ENCODE results near the gene PHF21A. TPM values are rescaled to one million over a fixed set of nuclear protein-coding genes. Genes with fewer than 3 reads are reported as not detected.
A peak's percentile ranks its signal among the peaks of the same experiment; 100 is the strongest.

Gene PHF21A
- total RNA-seq, 2 experiments from 2014 or later: 23.1 to 56.1 TPM

- TF ChIP-seq CTCF (conservative IDR thresholded peaks at IDR 0.05; ENCODE audit: low read length): no peak
- TF ChIP-seq EZH2phosphoT487 (IDR thresholded peaks at IDR 0.05; ENCODE audit: borderline replicate concordance, low read depth, low read length): no peak
- ChIA-PET POLR2A (interaction anchor here (1.3 kb wide), 1 partner anchor 11 kb away, joined by 3 read pairs; no protein-coding TSS in a partner anchor), CTCF (ENCODE audit: unreplicated experiment) (no interaction called here)
- no peak overlapping the region for H3K4me3 ChIP-seq (ENCODE audit: low read depth, low read length, poor library complexity, severe bottlenecking)
- intact Hi-C loops (cut with micrococcal nuclease; ENCODE audit: unreplicated experiment): no loop called here
- no peaks in the 10 kb centered on the region for H3K9me3 ChIP-seq (ENCODE audit: low read length)
- no peak overlapping the region for H3K27ac ChIP-seq (ENCODE audit: low read depth, low read length, poor library complexity, severe bottlenecking)
- DNase-seq (ENCODE audit: low spot score): no peak
- H3K79me2 ChIP-seq (ENCODE audit: insufficient read depth, low read depth, low read length): no peaks in the 10 kb centered on the region
- no peak overlapping the region for H3K4me2 ChIP-seq (ENCODE audit: low read length)
- no peaks in the 10 kb centered on the region for H3K36me3 ChIP-seq (ENCODE audit: insufficient read depth, low read length)
- H4K20me1 ChIP-seq (ENCODE audit: insufficient read depth, low read length): no peaks in the 10 kb centered on the region
- no TSS peak for BruUV-seq (replicated peaks)
- H2AFZ ChIP-seq (ENCODE audit: low read length): no peak overlapping the region
- no peaks in the 10 kb centered on the region for H3K9me2 ChIP-seq (ENCODE audit: insufficient read depth, low read length)
- H3K4me1 ChIP-seq (ENCODE audit: insufficient read depth, low read length, poor library complexity, severe bottlenecking): peaks cover 45% of the 10 kb centered on the region
Measured at GRCh38 chr11:45924927-45925326, 196.3 kb downstream of the PHF21A start.

DNA sequence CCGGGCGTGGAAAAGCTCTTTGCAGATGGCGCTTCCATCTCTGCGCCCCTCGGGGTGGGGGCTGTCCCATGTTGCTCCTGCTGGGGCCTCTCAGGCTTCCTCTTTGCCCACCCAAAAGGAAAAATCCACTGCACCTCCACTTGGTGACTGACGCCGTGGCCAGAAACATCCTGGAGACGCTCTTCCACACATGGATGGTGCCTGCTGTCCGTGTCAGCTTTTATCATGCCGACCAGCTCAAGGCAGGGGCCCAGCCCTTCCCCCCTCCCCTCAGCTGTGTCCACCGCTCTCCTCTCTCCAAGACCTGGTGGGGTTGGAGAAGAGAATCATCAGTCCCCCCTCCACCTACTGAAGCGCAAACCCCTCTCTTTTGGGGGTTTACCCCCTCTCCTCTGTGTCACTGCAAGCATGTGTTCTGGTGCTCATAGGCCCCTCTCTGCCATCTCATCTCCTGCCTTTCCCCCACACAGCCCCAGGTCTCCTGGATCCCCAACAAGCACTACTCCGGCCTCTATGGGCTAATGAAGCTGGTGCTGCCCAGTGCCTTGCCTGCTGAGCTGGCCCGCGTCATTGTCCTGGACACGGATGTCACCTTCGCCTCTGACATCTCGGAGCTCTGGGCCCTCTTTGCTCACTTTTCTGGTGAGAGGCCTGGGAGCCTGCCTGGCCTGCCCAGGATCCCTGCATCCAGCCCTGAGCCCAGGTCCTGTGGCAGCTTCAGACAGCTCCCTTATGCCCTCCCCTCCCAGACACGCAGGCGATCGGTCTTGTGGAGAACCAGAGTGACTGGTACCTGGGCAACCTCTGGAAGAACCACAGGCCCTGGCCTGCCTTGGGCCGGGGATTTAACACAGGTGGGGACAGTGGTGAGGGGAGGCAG lies 197.0 kb downstream of the PHF21A start:
- no peak for TF ChIP-seq CTCF (conservative IDR thresholded peaks at IDR 0.05; ENCODE audit: low read length)
- no peak for TF ChIP-seq EZH2phosphoT487 (IDR thresholded peaks at IDR 0.05; ENCODE audit: borderline replicate concordance, low read depth, low read length)
- no peak overlapping the region for H2AFZ ChIP-seq (ENCODE audit: low read length)
- H3K79me2 ChIP-seq (ENCODE audit: insufficient read depth, low read depth, low read length): no peaks in the 10 kb centered on the region
- no peak for DNase-seq (ENCODE audit: low spot score)
- H4K20me1 ChIP-seq (ENCODE audit: insufficient read depth, low read length): no peaks in the 10 kb centered on the region
- H3K36me3 ChIP-seq (ENCODE audit: insufficient read depth, low read length): no peaks in the 10 kb centered on the region
- intact Hi-C loops (cut with micrococcal nuclease; ENCODE audit: unreplicated experiment): no loop called here
- H3K27ac ChIP-seq (ENCODE audit: low read depth, low read length, poor library complexity, severe bottlenecking): no peak overlapping the region
- no peaks in the 10 kb centered on the region for H3K9me2 ChIP-seq (ENCODE audit: insufficient read depth, low read length)
- ChIA-PET POLR2A (no interaction called here), CTCF (ENCODE audit: unreplicated experiment) (no interaction called here)
- no peak overlapping the region for H3K4me3 ChIP-seq (ENCODE audit: low read depth, low read length, poor library complexity, severe bottlenecking)
- no peak overlapping the region for H3K4me2 ChIP-seq (ENCODE audit: low read length)
- H3K9me3 ChIP-seq (ENCODE audit: low read length): no peaks in the 10 kb centered on the region
- peaks cover 45% of the 10 kb centered on the region for H3K4me1 ChIP-seq (ENCODE audit: insufficient read depth, low read length, poor library complexity, severe bottlenecking)
- BruUV-seq (replicated peaks): no TSS peak

GRCh38 chr11:45922425-45923082 lies 198.7 kb downstream of the PHF21A start, which contains the start of gene LARGE2:
Gene LARGE2, plus strand, starts transcription at chr11:45922656. Its CDS starts 227 bp downstream, at chr11:45922883.
- Histone ChIP-seq H2AFZ (ENCODE audit: low read length) (peak within 1 kb of the TSS; percentile 55; the same call in 1 of the 2 replicates), H3K4me2 (ENCODE audit: low read length) (peak within 1 kb of the TSS; percentile 51)

More at GRCh38 chr11:45922425-45923082, 198.7 kb downstream of the PHF21A start, which contains the start of gene LARGE2:
- no peaks in the 10 kb centered on the region for H3K9me3 ChIP-seq (ENCODE audit: low read length)
- H4K20me1 ChIP-seq (ENCODE audit: insufficient read depth, low read length): no peaks in the 10 kb centered on the region
- intact Hi-C loops (cut with micrococcal nuclease; ENCODE audit: unreplicated experiment): no loop called here
- no peak for TF ChIP-seq CTCF (conservative IDR thresholded peaks at IDR 0.05; ENCODE audit: low read length)
- H3K27ac ChIP-seq (ENCODE audit: low read depth, low read length, poor library complexity, severe bottlenecking): no peak within 1 kb of the TSS
- H3K4me1 ChIP-seq (ENCODE audit: insufficient read depth, low read length, poor library complexity, severe bottlenecking): peaks cover 44% of the 10 kb centered on the region
- H3K9me2 ChIP-seq (ENCODE audit: insufficient read depth, low read length): no peaks in the 10 kb centered on the region
- ChIA-PET POLR2A (no interaction called here), CTCF (ENCODE audit: unreplicated experiment) (no interaction called here)
- no peaks in the 10 kb centered on the region for H3K36me3 ChIP-seq (ENCODE audit: insufficient read depth, low read length)
- BruUV-seq (replicated peaks): no TSS peak
- DNase-seq (ENCODE audit: low spot score): no peak
- H3K4me3 ChIP-seq (ENCODE audit: low read depth, low read length, poor library complexity, severe bottlenecking): peak within 1 kb of the TSS; percentile 36
- no peaks in the 10 kb centered on the region for H3K79me2 ChIP-seq (ENCODE audit: insufficient read depth, low read depth, low read length)
